DMS53 (cell line): ENCODE measurements around the gene CTIF.

Experiments
- DNase-seq: peaks from one replicate; lab custom pipeline; 2025; lab: John Stamatoyannopoulos, UW

The CTIF gene

GRCh38 chr18:48887294-48887904 lies 348.6 kb downstream of the CTIF start:
- peak; percentile 54 for DNase-seq

GRCh38 chr18:48887905-48888772 lies 349.3 kb downstream of the CTIF start:
- DNase-seq, result no peak

- no peak for DNase-seq
These were observed 349.9 kb downstream of the CTIF start for GRCh38 chr18:48888773-48889080.

- DNase-seq, result no peak
These were observed 350.5 kb downstream of the CTIF start for GRCh38 chr18:48889115-48889941.

- DNase-seq, result no peak
These were observed 351.3 kb downstream of the CTIF start for GRCh38 chr18:48889981-48890762.

GRCh38 chr18:48891721-48892120 lies 352.9 kb downstream of the CTIF start:
- DNase-seq, result no peak

- no peak for DNase-seq
These were observed 353.5 kb downstream of the CTIF start for GRCh38 chr18:48892146-48892855.

- DNase-seq, result no peak
These were observed 354.3 kb downstream of the CTIF start for GRCh38 chr18:48893061-48893607.

GRCh38 chr18:48893608-48894600 lies 355.1 kb downstream of the CTIF start:
- DNase-seq, result no peak

- no peak for DNase-seq
These were observed 356.0 kb downstream of the CTIF start for GRCh38 chr18:48894799-48895346.

GRCh38 chr18:48896326-48896874 lies 357.6 kb downstream of the CTIF start:
- no peak for DNase-seq

GRCh38 chr18:48896875-48897511 lies 358.2 kb downstream of the CTIF start:
- DNase-seq, result no peak

GRCh38 chr18:48897531-48897930 lies 358.7 kb downstream of the CTIF start:
- DNase-seq, result no peak

GRCh38 chr18:48898521-48898920 lies 359.7 kb downstream of the CTIF start:
- no peak for DNase-seq

GRCh38 chr18:48899558-48900174 lies 360.8 kb downstream of the CTIF start:
- no peak for DNase-seq

- DNase-seq, result no peak
These were observed 361.6 kb downstream of the CTIF start for GRCh38 chr18:48900469-48900868.

- no peak for DNase-seq
These were observed 362.6 kb downstream of the CTIF start for GRCh38 chr18:48901145-48902022.
